ENCODE results near the gene ZDHHC9.

DNA sequence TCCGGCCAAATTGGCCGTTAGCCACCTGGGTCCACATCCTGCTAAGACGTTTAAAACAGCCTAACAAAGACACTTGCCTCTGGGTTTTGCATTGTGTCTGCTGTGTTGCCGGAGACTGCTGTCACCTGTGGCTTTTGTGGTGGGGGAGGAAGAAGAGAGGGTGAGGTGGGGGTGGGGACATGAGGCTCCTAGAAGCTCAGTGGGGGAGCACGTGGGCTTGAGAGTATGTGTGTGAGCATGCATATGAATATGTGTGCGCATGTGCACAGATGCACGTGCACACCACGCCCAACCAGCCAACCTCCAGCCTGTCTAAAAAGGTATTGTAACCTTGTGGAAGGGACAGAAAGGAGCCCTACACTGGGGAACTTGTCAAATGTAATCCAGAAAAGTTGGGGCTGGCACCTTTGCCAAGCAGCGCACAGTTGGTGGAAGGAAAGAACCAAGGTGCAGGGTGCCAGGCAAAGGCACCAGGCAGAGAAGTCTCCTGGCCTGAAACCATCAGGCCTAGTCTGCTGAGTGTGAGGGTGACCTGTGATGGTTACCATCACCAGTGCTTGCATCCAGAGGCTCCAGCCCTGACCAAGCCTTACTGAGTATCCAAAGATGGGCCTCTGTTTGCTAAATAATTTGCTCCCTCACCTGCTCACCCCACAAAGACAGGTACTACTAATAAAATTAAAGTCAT lies 74.1 kb downstream of the ZDHHC9 start:
- TF ChIP-seq, protein P1, sequence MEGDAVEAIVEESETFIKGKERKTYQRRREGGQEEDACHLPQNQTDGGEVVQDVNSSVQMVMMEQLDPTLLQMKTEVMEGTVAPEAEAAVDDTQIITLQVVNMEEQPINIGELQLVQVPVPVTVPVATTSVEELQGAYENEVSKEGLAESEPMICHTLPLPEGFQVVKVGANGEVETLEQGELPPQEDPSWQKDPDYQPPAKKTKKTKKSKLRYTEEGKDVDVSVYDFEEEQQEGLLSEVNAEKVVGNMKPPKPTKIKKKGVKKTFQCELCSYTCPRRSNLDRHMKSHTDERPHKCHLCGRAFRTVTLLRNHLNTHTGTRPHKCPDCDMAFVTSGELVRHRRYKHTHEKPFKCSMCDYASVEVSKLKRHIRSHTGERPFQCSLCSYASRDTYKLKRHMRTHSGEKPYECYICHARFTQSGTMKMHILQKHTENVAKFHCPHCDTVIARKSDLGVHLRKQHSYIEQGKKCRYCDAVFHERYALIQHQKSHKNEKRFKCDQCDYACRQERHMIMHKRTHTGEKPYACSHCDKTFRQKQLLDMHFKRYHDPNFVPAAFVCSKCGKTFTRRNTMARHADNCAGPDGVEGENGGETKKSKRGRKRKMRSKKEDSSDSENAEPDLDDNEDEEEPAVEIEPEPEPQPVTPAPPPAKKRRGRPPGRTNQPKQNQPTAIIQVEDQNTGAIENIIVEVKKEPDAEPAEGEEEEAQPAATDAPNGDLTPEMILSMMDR (conservative IDR thresholded peaks at IDR 0.05; ENCODE audit: low read depth, low read length), result no peak
- TF ChIP-seq EZH2 (IDR thresholded peaks at IDR 0.05; ENCODE audit: low read length, unreplicated experiment) (no peak), EZH2phosphoT487 (IDR thresholded peaks at IDR 0.05; ENCODE audit: borderline replicate concordance, low read length) (no peak)

Data from PC-3 (cell line).